ENCODE measurements around the gene GALNT18. TPM values are rescaled to one million over a fixed set of nuclear protein-coding genes. Genes with fewer than 3 reads are reported as not detected.

Gene GALNT18
- total RNA-seq, 2 donors from 2014 or later: 5.3 to 7.3 TPM

- no peak overlapping the region for H3K27ac ChIP-seq
- ATAC-seq (no peak), DNase-seq (no peak)
- H3K27me3 ChIP-seq: no peaks in the 10 kb centered on the region
- TF ChIP-seq POLR2A (IDR thresholded peaks at IDR 0.05) (no peak), CTCF (IDR thresholded peaks at IDR 0.05) (no peak)
- no peak overlapping the region for H3K4me3 ChIP-seq
- H3K36me3 ChIP-seq (replicated peaks in 1 of 2; ENCODE audit: insufficient read depth in 1 of 2, low read depth in 2 of 2): no peaks in the 10 kb centered on the region
- H3K9me3 ChIP-seq: no peaks in the 10 kb centered on the region
- intact Hi-C loops (cut with DNase I): no loop called here
- WGBS, 2 donors: 51 to 57% methylated on average over 5 of the region's 5 CpGs
- H3K4me1 ChIP-seq: no peaks in the 10 kb centered on the region
Observed at GRCh38 chr11:11525283-11525682, 96.5 kb downstream of the GALNT18 start.

- no peak overlapping the region for H3K4me3 ChIP-seq
- H3K9me3 ChIP-seq: no peaks in the 10 kb centered on the region
- H3K4me1 ChIP-seq: no peaks in the 10 kb centered on the region
- 72 to 74% methylated on average over 5 of the region's 5 CpGs for WGBS, 2 donors
- H3K36me3 ChIP-seq (replicated peaks in 1 of 2; ENCODE audit: insufficient read depth in 1 of 2, low read depth in 2 of 2): no peaks in the 10 kb centered on the region
- H3K27me3 ChIP-seq: no peaks in the 10 kb centered on the region
- ATAC-seq (no peak), DNase-seq (no peak)
- intact Hi-C loops (cut with DNase I): no loop called here
- no peak overlapping the region for H3K27ac ChIP-seq
- no peak for TF ChIP-seq CTCF (IDR thresholded peaks at IDR 0.05)
- TF ChIP-seq POLR2A (IDR thresholded peaks at IDR 0.05): no peak
Observed at GRCh38 chr11:11524436-11525061, 97.3 kb downstream of the GALNT18 start.

- H3K9me3 ChIP-seq: no peaks in the 10 kb centered on the region
- DNase-seq (no peak), ATAC-seq (no peak)
- intact Hi-C loops (cut with DNase I): no loop called here
- no peak overlapping the region for H3K27ac ChIP-seq
- no peak overlapping the region for H3K4me3 ChIP-seq
- H3K4me1 ChIP-seq: no peaks in the 10 kb centered on the region
- H3K36me3 ChIP-seq (replicated peaks in 1 of 2; ENCODE audit: insufficient read depth in 1 of 2, low read depth in 2 of 2): no peaks in the 10 kb centered on the region
- WGBS, 2 donors: 94 to 95% methylated on average over 4 of the region's 4 CpGs
- no peaks in the 10 kb centered on the region for H3K27me3 ChIP-seq
- TF ChIP-seq CTCF (IDR thresholded peaks at IDR 0.05): no peak
- no peak for TF ChIP-seq POLR2A (IDR thresholded peaks at IDR 0.05)
Observed at GRCh38 chr11:11522591-11522990, 99.2 kb downstream of the GALNT18 start.

- no peaks in the 10 kb centered on the region for H3K27me3 ChIP-seq
- no peaks in the 10 kb centered on the region for H3K36me3 ChIP-seq (replicated peaks in 1 of 2; ENCODE audit: insufficient read depth in 1 of 2, low read depth in 2 of 2)
- no peaks in the 10 kb centered on the region for H3K9me3 ChIP-seq
- TF ChIP-seq CTCF (IDR thresholded peaks at IDR 0.05) (no peak), POLR2A (IDR thresholded peaks at IDR 0.05) (no peak)
- no peak overlapping the region for H3K27ac ChIP-seq
- no peak overlapping the region for H3K4me3 ChIP-seq
- WGBS, 2 donors: 69 to 71% methylated on average over 13 of the region's 13 CpGs
- ATAC-seq: no peak
- no peaks in the 10 kb centered on the region for H3K4me1 ChIP-seq
- intact Hi-C loops (cut with DNase I): no loop called here
- DNase-seq: no peak
Observed at GRCh38 chr11:11521306-11522002, 100.4 kb downstream of the GALNT18 start.

All from body of pancreas (tissue), 4 donors.